SU-DHL-6 (cell line): Measurements from ENCODE around the gene ZFAND3.

Experiments
- EZH2phosphoT487 ChIP-seq: fragments of 200-600 bp; sonication (generic), shearing (Covaris generic); conservative IDR thresholded peaks from 2 replicates; pipeline ENCODE4 v1.6.1; 2018; ENCODE audit warnings: mild to moderate bottlenecking, antibody characterized with exemption, low read length, moderate library complexity, mixed read lengths
- TF ChIP-seq, protein P1 (sequence below): fragments of 200-600 bp; sonication (generic); IDR thresholded peaks from one replicate; pipeline ENCODE4 v1.5.1; 2017; ENCODE audit warnings: antibody characterized with exemption, mild to moderate bottlenecking, low read length, moderate library complexity; ENCODE audit not compliant: insufficient read depth, poor library complexity, severe bottlenecking

DNA sequence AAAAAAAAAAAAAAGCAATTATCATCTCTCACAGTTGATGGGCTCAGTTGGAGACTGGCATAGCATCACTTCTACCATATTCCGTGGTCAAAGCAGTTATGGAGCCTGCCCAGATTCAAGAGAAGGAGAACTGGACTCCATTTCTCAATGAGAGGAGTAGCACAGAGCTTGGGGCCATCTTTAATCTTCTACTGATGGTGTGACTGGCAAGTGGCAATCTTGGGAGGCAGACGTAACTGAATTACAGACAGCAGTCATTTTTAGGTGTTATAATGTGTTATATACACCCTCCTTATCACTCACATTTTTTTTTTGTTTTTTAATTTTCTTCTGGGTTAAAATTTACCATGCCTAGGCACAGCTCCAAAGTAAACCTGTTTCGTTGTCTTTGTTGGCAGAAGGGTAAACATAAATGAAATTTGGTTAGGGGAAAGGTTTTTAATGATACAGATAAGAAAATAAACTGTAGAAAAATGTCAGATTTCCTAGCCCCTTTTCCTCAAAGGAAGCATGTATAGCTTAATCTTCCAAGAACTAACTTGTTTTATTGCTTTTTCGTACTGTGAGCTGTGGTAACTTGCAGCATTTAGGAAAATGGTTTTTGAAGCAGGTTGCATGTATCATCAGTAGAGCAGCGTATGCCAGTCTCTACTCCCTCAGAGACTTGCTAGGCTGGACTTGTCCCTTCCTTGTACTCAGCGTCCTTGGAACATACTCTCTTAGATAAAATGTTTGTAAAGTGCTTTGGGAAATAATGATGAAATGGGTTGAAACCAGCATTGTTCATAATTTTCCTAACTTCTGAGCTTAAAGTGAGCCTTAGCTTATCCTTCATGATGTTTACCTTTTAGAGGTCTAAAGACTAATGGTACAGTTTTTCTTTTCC is 25.7 kb downstream of the ZFAND3 start:
- TF ChIP-seq, protein P1, sequence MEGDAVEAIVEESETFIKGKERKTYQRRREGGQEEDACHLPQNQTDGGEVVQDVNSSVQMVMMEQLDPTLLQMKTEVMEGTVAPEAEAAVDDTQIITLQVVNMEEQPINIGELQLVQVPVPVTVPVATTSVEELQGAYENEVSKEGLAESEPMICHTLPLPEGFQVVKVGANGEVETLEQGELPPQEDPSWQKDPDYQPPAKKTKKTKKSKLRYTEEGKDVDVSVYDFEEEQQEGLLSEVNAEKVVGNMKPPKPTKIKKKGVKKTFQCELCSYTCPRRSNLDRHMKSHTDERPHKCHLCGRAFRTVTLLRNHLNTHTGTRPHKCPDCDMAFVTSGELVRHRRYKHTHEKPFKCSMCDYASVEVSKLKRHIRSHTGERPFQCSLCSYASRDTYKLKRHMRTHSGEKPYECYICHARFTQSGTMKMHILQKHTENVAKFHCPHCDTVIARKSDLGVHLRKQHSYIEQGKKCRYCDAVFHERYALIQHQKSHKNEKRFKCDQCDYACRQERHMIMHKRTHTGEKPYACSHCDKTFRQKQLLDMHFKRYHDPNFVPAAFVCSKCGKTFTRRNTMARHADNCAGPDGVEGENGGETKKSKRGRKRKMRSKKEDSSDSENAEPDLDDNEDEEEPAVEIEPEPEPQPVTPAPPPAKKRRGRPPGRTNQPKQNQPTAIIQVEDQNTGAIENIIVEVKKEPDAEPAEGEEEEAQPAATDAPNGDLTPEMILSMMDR: no peak
- TF ChIP-seq EZH2phosphoT487: no peak
